GM12874 (cell line): Measurements from ENCODE around the gene CRYBA4.

Experiments
- CTCF ChIP-seq: IDR thresholded peaks from 2 replicates; pipeline ENCODE4 v1.5.1; 2011; ENCODE audit warnings: low read depth, mild to moderate bottlenecking, control low read depth, low read length, moderate library complexity; ENCODE audit not compliant: insufficient read depth

The CRYBA4 gene

GRCh38 chr22:26631282-26631681 is 9.5 kb downstream of the CRYBA4 start:
- TF ChIP-seq CTCF: no peak

- no peak for TF ChIP-seq CTCF
These were observed 10.8 kb downstream of the CRYBA4 start for GRCh38 chr22:26632422-26633155.

- TF ChIP-seq CTCF: no peak
These were observed 12.4 kb downstream of the CRYBA4 start for GRCh38 chr22:26634189-26634588.

GRCh38 chr22:26635117-26635516 is 13.4 kb downstream of the CRYBA4 start:
- no peak for TF ChIP-seq CTCF

- no peak for TF ChIP-seq CTCF
These were observed 14.5 kb downstream of the CRYBA4 start for GRCh38 chr22:26636296-26636695.

- peak; percentile 27; the same call in 1 of the 2 replicates for TF ChIP-seq CTCF
These were observed 21.0 kb downstream of the CRYBA4 start for GRCh38 chr22:26642465-26643417.

DNA sequence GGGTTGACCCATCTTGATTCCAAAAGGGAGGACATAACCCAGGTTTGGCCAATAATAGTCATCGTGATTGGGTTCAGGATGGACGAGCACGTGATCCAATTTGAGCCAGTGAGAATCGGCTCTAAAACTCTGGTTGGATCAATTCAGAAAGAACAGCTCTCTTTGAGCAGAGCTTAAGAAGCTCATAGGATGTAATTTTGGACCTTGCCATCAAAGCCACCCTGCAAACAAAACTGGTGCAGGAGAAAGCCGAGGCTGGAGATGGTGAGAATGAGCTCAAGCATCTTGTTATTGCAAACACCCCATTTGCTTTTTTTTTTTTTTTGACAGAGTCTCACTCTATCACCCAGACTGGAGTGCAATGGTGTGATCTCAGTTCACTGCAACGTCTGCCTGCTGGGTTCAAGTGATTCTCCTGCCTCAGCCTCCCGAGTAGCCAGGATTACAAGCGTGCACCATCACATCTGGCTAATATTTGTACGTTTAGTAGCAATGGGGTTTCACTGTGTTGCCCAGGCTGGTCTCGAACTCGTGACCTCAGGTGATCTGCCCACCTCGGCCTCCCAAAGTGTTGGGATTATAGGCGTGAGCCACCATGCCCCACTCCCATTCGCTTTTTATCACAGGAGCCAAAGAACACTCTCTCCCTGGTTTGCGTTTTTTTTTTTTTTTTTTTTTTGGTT is 21.8 kb downstream of the CRYBA4 start:
- TF ChIP-seq CTCF: no peak
